ENCODE data around the gene FAM234B.
"Not testable (repeated sequence)": the region's sequence is repeated elsewhere in the genome, so short reads cannot be mapped to it uniquely, and the experiment has no call there.

Gene FAM234B

DNA sequence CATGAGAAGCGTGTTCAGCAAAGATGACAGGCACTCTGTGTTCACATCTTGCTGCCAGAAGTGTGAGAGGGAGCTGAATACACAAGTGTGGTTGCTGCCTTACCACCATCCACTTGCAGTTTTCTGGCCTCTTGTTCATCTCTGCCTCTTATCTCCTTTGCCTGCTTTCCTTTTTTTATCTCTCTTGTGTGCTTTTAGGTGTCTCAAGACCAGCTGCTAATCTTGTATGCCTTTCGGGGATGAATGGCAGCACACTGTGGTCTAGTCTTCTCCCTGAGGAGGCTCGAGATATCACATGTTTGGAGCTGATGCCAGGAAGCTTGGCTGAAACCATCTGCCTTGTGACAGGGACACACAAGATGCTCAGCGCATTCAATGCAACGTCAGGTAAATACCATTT, 17.2 kb downstream of the FAM234B start:
- DNase-seq (ENCODE audit: low read depth): no peak

DNA sequence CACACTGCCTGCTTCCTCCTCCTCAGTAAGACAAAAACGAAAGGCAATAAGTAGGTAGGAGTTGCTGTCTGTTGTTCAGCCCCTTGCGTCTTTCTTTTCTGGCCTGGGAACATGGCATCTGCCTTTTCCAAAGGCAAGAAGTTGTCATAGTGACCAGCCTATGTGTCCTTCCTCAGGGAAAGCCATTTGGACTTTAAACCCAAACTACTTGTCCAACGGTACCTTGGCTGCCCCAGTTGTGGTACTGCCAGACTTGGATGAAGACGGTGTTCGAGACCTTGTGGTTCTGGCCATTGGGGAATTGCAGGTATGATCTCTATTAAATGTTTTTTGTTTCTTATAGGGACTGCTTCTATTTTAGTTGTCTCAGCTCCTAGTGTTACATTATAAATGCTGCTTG, 18.5 kb downstream of the FAM234B start:
- DNase-seq (ENCODE audit: low read depth): no peak

DNA sequence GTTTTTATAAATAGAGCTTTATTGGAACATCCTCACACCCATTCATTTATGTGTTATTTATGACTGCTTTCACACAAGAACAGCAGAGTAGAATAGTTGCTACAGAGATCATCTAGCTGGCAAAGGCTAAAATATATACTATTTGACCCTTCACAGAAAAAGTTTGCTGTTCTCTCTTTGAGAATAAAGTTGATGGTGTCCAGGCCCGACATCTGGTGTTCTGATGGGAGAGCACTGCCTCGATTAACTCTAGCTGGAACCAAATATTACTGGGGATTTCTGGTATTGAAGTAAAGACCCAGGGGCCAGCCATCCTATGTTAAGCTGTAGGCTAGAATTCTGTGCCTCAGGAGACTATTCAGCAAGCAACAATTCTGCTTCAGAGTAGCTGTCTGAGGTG, 21.8 kb downstream of the FAM234B start:
- DNase-seq (ENCODE audit: low read depth): no peak

DNA sequence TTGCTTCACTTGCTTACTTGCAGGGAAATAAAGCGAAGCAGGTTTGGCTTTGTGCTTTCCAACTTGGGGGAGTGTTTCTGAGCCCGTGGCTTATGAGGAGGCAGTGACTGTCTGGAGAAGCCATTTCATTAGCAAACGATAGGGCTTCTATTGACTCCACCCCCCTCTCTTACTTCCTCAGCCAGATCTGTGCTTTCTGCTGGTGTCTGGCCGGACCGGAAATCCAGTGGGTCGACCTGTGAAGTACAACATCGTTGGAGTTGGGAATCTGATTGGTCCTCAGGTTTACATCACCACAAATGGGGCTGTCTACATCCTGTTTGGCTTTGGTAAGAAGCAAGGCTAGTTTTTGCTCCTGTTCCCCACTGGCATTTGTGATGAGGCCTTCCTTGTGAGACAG, 22.3 kb downstream of the FAM234B start:
- no peak for DNase-seq (ENCODE audit: low read depth)

DNA sequence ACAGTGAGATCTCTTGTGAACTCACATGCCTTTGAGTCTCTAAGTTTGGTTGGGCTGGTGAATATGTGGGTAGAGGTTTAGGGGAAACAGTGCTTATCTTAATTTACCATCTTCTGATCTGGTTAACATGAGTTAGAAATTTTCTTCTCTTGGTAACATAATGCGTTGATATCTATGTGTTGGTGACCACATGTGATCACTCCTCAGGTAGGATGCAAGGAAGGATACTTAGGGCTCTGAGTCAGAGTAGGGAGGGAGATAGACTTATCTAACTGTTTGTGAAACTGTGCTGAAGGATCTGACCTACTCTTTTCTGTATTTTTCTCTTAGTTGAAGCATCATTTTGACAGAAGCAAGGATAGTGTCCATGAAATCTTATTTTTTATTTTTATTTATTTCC, 23.1 kb downstream of the FAM234B start:
- no peak for DNase-seq (ENCODE audit: low read depth)

DNA sequence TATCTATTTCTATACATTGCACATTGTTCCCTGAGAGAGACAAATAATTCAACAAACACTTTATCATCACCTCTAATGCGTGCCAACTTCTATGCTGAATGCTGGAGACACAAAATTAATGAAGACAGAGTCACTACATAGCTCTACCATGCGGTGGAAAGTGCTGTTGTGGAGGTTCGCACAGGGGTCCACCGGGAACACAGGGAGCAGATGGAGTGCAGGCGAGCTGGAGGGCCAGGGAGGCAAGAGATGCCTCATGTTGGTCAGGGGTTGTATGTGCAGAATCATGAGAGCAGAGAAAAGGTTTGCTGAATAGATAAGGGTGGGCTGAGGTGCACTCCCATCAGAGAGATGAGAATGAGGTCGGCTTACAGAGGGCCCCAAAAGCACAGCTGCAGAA, 25.2 kb downstream of the FAM234B start:
- no peak for DNase-seq (ENCODE audit: low read depth)

DNA sequence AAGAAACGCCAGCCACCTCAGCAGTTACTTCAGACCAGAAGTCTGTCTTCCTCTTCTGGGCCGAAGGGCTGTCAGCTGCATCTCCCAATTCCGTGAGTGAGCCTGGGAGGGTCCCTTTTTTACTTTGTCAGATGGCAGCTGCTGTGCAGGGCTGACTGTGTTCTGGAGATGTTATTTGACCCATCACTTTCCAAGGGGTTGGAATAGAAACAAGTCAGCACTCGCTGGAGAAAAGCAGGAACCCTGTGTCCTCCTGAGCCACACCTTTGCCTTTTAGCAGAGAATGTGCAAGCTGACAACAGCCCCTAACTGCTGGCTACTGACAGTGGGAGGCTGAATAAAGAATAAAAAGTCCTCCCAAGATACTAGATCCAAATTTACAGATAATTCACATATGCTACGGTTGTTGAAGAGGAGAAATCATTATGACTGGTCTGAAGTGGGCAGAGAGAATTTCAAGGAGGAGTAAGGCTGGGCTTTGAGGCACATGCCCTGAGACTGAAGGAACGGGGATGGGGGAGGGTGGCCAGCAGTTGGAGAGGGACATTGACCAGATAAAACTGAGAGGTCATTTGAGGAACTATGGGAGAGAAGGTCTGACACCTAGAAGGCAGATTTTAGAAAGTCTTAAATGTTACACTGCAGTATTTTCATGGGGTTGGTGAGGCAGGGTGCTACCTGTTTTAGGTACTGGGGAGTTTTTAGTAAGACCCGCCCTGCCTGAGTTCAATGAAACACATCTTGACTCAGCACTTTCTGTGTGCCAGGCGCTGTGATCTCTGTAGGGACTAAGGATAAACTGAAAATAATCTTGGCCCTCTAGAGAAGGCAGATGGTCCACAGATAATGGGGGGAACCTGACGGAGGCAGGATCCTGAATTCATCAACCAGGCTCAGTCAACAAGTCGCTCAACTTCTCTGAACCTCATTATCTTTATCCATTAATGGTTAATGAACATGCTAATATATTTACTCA, 27.4 kb downstream of the FAM234B start:
- no peak for DNase-seq (ENCODE audit: low read depth)

DNA sequence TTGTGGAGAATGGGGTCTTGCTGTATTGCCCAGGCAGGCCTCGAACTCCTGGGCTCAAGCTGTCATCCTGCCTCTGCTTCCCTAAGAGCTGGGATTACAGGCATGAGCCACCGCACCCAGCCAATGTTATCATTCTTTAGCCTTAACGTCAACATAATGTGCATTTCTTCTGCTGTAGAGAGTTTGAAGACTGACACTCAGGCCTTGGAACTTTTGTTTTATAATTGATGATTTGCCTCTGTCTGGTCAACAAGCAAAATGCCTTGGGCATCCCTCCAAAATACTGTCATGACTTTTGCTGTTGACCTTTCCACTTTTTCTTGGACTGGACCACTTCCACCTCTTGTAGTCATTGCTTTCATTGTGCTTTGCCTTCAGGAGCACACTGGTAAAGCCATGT, 29.0 kb downstream of the FAM234B start:
- no peak for DNase-seq (ENCODE audit: low read depth)

DNA sequence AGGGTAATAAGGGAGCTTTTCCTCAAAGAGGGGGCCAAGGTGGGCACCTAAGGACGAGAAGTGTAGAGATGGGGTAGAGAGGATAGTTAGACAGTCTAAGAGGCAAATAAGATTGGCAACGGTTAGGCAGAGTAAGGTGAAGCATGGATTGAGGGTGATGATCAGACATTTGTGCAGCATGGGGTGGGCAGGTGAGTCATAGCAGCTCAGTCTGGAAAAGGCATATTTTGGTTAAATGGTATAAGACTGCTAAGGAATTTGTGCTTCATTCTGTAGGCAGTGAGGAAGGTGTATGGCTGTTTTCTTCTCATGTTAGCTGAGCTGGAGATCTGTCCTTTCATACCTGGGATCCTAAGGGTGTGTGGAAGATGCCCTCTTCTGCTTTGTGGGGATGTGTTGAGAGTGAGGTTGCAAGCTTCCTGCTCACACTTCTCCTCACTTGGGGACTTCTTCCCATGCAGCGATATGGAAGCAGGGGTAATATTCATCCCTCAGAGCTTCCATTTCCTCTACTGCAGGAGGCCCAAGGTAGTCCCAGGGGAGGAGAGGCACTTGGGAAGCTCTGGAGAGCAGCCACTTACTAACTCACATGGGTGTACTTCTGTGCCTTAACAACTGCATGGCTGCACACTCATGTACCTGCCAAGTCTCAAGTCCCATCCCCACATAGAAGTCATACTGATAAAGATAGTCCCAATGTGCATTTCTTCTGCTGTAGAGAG, 30.4 kb downstream of the FAM234B start:
- no peak for DNase-seq (ENCODE audit: low read depth)

DNA sequence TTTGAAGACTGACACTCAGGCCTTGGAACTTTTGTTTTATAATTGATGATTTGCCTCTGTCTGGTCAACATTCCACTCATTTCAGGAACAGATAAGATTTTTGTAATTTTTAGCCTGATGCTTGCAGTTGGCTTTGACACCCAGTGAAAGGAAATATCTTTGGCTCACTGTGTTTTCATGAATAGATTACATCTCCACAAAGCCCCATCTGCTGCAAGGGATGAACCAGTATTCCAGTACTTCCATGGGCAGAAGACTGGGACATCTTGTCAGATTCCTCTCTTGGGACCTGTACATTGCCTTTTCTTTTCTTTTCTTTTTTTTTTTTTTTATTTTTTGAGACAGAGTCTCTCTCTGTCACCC, 30.9 kb downstream of the FAM234B start:
- DNase-seq (ENCODE audit: low read depth): no peak

DNA sequence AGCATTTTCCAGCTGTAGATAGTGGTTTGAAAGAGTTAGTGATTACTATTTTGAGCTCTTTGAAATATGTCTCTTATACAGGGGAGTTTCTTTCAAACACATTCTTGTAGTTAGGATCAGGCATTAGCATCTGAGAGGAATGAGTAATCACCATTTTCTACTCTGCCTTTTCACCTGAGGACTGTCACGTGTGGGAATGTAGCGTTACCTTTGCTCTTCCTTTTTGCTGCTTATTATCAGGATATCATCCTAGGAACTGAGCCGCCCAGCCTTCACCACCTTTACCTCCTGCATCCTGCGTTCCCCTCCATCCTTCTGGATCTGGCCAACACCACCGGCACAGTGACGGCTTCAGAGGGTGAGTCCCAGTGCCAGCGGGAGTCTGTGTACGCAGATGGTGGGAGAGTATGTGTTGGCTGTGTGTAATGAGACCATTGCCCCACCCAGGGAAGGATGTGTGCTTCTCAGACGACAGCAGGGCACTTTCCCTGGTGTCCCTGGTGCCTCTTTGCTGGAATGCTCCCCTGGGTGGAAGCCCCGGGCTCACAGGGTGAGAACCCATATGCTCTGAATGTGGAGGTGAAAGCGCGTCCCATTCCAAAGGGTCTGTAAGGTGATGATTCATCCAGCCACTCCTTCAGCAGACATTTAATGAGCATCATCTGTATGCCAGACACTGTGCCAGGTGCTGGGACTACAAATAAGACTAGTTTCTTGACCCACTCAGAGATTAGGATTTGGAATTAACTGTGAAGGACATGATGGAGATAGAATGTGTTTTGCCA, 31.8 kb downstream of the FAM234B start:
- DNase-seq (ENCODE audit: low read depth): no peak

DNA sequence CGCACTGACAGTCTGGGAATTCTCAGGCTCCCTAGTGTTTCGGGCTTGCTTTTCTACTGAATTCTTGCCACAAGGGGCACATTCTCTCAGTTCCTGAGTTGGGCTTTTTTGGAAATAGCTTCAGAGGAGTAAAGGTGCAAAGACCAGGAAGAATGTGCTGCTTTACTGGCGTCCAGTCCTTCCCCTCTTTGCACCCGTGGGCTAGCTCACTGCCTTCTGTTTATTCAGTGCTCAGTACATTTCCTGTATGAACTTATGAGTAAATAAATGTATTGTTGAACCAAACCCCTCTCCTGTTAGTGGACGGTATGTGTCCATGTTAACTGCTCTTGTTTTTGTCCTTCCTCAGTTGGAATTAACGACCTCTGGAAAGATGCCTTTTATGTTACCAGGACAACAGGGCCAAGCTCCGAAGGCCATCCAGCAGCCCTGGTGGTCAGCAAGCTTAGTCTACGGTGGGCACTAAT, 35.3 kb downstream of the FAM234B start:
- no peak for DNase-seq (ENCODE audit: low read depth)

DNA sequence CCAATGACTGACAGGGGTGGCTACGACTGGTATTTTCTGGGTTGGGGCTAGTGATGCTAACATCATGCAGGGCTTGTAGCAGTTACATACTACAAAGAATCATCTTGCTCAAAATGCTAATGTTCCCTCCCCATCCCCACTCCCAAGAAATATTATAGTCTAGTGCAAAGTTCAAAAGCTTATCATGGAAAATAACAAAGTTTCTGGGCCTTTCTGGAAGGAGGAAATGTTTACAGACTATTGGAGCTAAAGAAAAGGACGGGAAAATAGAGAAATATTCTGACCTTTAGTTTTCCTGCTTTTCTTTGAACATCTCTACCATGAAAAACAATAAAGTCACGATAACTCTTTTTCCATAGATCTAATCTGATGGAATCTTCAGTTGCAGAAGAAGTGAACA, 36.1 kb downstream of the FAM234B start:
- no peak for DNase-seq (ENCODE audit: low read depth)

DNA sequence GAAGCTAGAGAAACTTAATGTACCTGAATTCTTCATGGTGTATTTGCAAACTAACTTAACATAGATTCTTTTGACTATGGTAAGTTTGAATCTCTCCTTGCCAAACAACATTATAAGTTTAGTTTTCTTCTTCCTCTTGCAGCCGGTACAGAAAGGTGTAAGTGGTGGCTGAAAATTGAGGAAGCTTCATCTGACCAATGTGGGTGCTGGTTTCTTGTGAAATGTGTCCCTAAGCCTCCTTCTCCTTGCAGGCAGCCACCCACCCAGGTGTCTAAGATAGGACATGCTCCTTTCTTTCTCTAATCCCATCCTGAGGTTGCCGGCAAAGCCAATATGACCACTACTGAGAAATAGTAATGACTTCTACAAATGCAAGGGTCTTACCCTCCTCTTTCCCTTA, 38.7 kb downstream of the FAM234B start:
- DNase-seq (ENCODE audit: low read depth): no peak

DNA sequence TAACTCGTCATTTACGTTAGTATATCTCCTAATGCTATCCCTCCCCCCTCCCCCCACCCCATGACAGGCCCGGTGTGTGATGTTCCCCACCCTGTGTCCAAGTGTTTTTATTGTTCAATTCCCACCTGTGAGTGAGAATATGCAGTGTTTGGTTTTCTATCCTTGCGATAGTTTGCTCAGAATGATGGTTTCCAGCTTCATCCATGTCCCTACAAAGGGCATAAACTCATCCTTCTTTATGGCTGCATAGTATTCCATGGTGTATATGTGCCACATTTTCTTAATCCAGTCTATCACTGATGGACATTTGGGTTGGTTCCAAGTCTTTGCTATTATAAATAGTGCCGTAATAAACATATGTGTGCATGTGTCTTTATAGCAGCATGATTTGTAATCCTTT, 39.5 kb downstream of the FAM234B start:
- DNase-seq (ENCODE audit: low read depth): not testable (repeated sequence)

DNA sequence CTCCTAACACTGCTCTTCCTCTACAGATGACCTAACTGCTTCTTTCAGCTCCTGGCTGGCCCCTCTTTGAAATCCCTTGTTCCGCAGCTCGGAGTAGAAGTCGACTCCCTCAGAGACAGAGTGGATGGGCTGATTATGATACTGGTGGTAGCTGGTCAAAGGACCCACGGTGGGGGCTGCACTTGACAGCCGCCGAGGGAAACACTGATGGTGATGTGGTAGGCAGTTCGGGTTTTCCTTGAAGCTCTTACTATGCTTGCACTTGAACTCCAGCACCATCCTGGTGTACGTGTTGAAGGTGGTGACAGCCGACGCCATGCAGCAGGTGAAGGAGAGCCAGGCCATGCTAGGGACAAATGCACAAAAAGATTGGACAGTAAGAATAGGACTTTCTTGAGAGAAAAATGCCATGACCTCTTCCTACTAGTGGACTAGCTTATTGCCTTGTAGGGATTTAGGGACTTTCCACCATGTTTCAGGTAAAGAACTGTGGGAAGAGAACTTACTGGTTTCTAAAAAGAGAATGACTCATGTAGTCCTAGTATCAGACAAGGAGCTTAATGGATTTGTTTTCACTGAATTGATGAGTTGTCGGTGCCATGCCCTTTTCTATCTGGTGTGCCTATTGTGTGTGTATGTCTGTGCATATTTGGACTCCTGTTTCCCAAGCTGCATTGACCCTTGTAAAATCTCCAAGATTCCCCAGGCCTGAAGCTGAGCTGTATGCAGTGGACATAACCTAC, 40.9 kb downstream of the FAM234B start:
- no peak for DNase-seq (ENCODE audit: low read depth)

DNA sequence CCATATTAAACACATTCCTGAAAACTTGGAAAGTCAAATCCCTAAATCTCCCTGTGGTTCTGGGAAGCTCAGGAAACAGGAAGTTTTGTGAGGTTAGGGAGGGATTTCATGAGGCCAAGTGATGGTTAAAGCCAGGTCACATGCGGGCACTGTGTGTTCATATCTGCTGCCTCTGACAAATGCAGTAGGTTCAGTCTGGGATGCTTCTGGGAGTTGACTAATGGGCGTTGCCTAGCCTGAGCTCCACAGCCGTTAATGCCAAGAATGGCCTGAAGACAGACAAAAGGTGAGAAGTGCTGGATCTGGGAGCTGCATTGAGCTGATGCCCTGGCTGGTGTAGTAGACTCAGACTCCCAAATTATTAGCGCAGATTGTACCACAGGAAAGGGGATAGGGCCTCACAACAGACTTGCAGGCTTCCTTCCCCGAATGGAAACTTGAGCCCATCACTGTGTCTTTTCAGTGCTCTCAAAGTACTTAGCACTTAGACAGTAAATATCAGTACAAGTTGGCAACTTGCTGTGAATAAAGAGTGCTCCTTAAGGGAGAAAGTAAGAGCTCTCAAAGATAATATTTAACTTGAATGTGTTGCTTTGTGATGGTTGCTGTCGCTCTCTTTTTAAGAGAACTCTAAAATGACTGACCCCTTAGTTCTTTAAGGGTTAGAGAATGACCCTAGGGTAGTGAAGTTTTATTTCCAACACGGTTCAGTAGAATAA, 41.9 kb downstream of the FAM234B start:
- no peak for DNase-seq (ENCODE audit: low read depth)

DNA sequence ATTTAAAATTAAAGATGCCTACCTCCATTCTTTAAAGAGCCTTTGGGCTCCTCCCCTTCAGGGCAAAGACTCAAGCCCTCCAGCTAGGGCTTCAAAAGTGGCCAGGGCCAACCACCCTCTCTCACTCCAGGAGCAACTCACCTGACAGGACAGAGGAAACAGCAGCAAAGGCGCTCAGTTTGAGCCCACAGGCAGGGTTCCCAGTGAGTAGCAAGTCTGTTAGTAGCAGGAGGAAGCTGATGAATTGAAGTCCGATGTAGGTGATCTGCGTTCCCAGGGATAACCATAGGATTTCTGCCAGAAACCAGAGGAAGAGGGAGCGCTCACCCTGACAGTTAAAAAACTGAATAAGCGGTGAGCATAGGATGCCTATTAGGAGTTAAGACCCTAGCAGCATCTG, 43.6 kb downstream of the FAM234B start:
- DNase-seq (ENCODE audit: low read depth): no peak

DNA sequence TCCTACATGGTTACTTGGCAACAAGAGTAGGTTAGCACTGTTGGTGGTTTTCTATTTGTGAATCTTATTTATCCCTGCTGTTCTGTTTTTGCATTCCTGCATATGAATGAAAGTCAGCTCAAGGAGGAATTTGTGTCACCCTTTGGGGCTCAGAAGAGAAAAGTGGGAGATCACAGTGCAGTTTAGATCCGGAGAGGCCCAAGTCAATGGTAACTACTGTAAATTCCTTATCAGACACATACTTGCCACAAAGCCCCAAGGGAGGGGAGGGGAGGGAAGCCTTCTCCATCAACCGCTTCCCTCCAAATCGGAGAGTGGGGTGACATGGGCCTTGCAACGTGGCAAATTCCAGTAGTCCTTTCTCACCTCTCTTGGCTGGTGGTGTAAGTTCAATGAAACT, 44.3 kb downstream of the FAM234B start:
- no peak for DNase-seq (ENCODE audit: low read depth)

DNA sequence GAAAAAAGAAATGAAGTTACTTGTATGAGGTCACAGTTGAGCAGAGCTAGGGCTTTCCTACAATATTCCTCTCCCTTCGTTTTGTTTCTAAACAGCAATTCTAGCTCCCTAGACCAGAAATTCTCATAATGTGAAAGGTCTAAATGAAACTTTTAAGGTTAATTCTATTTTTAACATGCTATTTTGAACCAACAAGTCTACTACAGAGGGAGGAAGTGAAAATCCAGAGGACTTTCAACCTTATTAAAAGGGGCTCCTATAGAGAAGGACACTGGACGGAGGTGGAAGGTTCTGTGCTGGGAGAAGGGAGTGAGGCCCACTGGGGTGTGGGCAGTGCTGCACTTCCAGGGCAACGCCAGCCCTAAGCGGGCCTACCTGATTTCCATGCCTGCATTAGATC, 45.9 kb downstream of the FAM234B start:
- DNase-seq (ENCODE audit: low read depth): no peak

DNA sequence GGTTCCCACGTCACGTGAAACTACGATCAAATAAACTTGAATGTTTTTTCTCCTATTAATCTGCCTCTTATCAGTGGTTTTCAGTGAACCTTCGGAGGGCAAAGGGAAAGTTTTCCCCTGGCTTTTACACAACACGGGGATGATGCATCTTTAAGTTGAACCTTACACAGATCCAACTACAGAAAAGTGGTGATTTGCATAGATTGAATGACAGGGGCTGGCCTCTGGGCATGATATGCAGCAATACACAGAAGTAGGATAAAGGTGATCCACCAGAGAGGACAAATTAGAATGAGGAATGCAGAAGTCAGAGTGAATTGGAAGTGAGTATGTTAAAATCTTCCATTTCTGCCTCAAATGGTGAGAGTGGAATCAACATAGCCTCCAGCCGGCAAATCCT, 47.7 kb downstream of the FAM234B start:
- no peak for DNase-seq (ENCODE audit: low read depth)

Measured in activated T-helper 9 cell treated with anti-CD3 and anti-CD28 coated beads, Interleukin-2, amount 50 U/mL, for 16 hours (primary cell).